Measurements from ENCODE around the gene APEH. TPM values are rescaled to one million over a fixed set of nuclear protein-coding genes. Genes with fewer than 3 reads are reported as not detected.
A peak's percentile ranks its signal among the peaks of the same experiment; 100 is the strongest.

Gene APEH
- total RNA-seq, 1 donor: 87.7 TPM

GRCh38 chr3:49670940-49671290, 3.2 kb upstream of the APEH start:
- no peak overlapping the region for H3K4me3 ChIP-seq (ENCODE audit: low read depth, low read length)
- TF ChIP-seq CTCF (IDR thresholded peaks at IDR 0.05; ENCODE audit: insufficient read depth, low read length): no peak
- no peak for DNase-seq (ENCODE audit: low read depth)

- peak; percentile 69 for DNase-seq (ENCODE audit: low read depth)
- no peak overlapping the region for H3K4me3 ChIP-seq (ENCODE audit: low read depth, low read length)
- TF ChIP-seq CTCF (IDR thresholded peaks at IDR 0.05; ENCODE audit: insufficient read depth, low read length): peak; percentile 88
These were observed 2.6 kb upstream of the APEH start for GRCh38 chr3:49671291-49672288.

GRCh38 chr3:49673121-49673714, 933 bp upstream of the APEH start:
- no peak for DNase-seq (ENCODE audit: low read depth)
- H3K4me3 ChIP-seq (ENCODE audit: low read depth, low read length): peak overlapping the region; percentile 85
- TF ChIP-seq CTCF (IDR thresholded peaks at IDR 0.05; ENCODE audit: insufficient read depth, low read length): no peak

- TF ChIP-seq CTCF (IDR thresholded peaks at IDR 0.05; ENCODE audit: insufficient read depth, low read length): no peak
- DNase-seq (ENCODE audit: low read depth): no peak
- H3K4me3 ChIP-seq (ENCODE audit: low read depth, low read length): peak overlapping the region; percentile 85
These were observed 389 bp downstream of the APEH start for GRCh38 chr3:49674497-49674983.

- DNase-seq (ENCODE audit: low read depth): no peak
- TF ChIP-seq CTCF (IDR thresholded peaks at IDR 0.05; ENCODE audit: insufficient read depth, low read length): no peak
- H3K4me3 ChIP-seq (ENCODE audit: low read depth, low read length): no peak overlapping the region
These were observed 1.8 kb downstream of the APEH start for GRCh38 chr3:49675912-49676311.

GRCh38 chr3:49680493-49681231, 6.5 kb downstream of the APEH start:
- DNase-seq (ENCODE audit: low read depth): no peak
- H3K4me3 ChIP-seq (ENCODE audit: low read depth, low read length): no peak overlapping the region
- no peak for TF ChIP-seq CTCF (IDR thresholded peaks at IDR 0.05; ENCODE audit: insufficient read depth, low read length)

Measured in fibroblast of the aortic adventitia (primary cell).